HepG2 (cell line): Measurements from ENCODE around the gene AEBP1. TPM values are rescaled to one million over a fixed set of nuclear protein-coding genes. Genes with fewer than 3 reads are reported as not detected.

Experiments
- ATAC-seq: fragments of 200-7000 bp; cut with Tn5 transposase; 3 replicates; pipeline ENCODE4 v1.9.1; 2020; ENCODE audit warnings: mild to moderate bottlenecking, moderate library complexity
- BruUV-seq: library from RNA; stranded (reverse); fragments of 400-500 nt; replicated peaks from 2 replicates; lab custom pipeline; 2021; lab: Mats Ljungman, UMichigan
- CTCF ChIA-PET: fragments of 300-600 bp; formaldehyde crosslinking; extraction: SDS; loops from one replicate; lab custom pipeline; 2021; ENCODE audit warnings: low total read pairs, inconsistent platforms, low intra/inter-chr PET ratio; lab: Yijun Ruan, JAX
- POLR2A ChIA-PET: fragments of 350-600 bp; sonication (Branson Sonifier 250); formaldehyde crosslinking; loops from one replicate; lab custom pipeline; 2020; ENCODE audit warnings: antibody characterized with exemption, inconsistent platforms; lab: Yijun Ruan, JAX
- DNase-seq: peaks from one replicate; pipeline ENCODE4 v3.0.0-alpha.2; 2015; ENCODE audit warnings: low spot score
- FAIRE-seq: peaks from 3 replicates; lab custom pipeline; 2011; peaks lifted over from hg19 to GRCh38; lab: Jason Lieb, UNC
- H2AFZ ChIP-seq: one replicate; pipeline ENCODE4 v1.6.1; 2011; ENCODE audit warnings: low read length, inconsistent platforms
- H3K27ac ChIP-seq: fragments of 300-600 bp; 3 replicates; pipeline ENCODE4 v1.8.0; 2011; ENCODE audit warnings: mixed run types, mild to moderate bottlenecking, mixed read lengths, low read length, inconsistent platforms; ENCODE audit not compliant: insufficient read depth; ENCODE audit errors: extremely low read length
- H3K27me3 ChIP-seq, 2 experiments: fragments of 200-600 bp in 1 of 2; 2 replicates in 1 of 2; 3 replicates in 1 of 2; pipeline versions ENCODE4 v1.6.0 to v1.8.0; 2011; ENCODE audit warnings: low read length in 2 of 2, mild to moderate bottlenecking in 2 of 2, moderate library complexity in 2 of 2, inconsistent platforms in 1 of 2; ENCODE audit not compliant: insufficient read depth in 2 of 2, control insufficient read depth in 1 of 2
- H3K36me3 ChIP-seq, 2 experiments: fragments of 200-600 bp in 1 of 2; replicated peaks in 1 of 2; 2 replicates in 1 of 2; 3 replicates in 1 of 2; pipeline versions ENCODE4 v1.5.1 to v1.8.0; 2011; ENCODE audit warnings: low read length in 2 of 2, inconsistent platforms in 1 of 2; ENCODE audit not compliant: insufficient read depth in 2 of 2, control insufficient read depth in 1 of 2
- H3K4me1 ChIP-seq: 2 replicates; pipeline ENCODE4 v1.5.1; 2012; ENCODE audit warnings: low read length, inconsistent platforms; ENCODE audit not compliant: insufficient read depth
- H3K4me2 ChIP-seq: 2 replicates; pipeline ENCODE4 v1.6.0; 2011; ENCODE audit warnings: low read depth, low read length, inconsistent platforms
- H3K4me3 ChIP-seq, 3 experiments: fragments of 200-600 bp in 1 of 3; sonication (generic), shearing (Covaris generic) in 1 of 3; replicated peaks in 1 of 3; 2 replicates each; pipeline ENCODE4 v1.5.1; 2011 to 2016; ENCODE audit warnings: low read length in 3 of 3, inconsistent platforms in 2 of 3, low read depth in 2 of 3, mild to moderate bottlenecking in 2 of 3, control low read depth in 1 of 3, mixed read lengths in 1 of 3; ENCODE audit not compliant: insufficient read depth in 1 of 3
- H3K79me2 ChIP-seq: one replicate; pipeline ENCODE4 v1.6.1; 2011; ENCODE audit warnings: low read length, inconsistent platforms; ENCODE audit not compliant: insufficient read depth
- H3K9ac ChIP-seq: 2 replicates; pipeline ENCODE4 v1.6.0; 2011; ENCODE audit warnings: mild to moderate bottlenecking, low read depth, low read length, inconsistent platforms; ENCODE audit not compliant: insufficient read depth
- H3K9me3 ChIP-seq: 2 replicates; pipeline ENCODE4 v1.5.1; 2012; ENCODE audit warnings: mild to moderate bottlenecking, low read length
- H4K20me1 ChIP-seq: 2 replicates; pipeline ENCODE4 v1.6.0; 2011; ENCODE audit warnings: inconsistent platforms, mild to moderate bottlenecking, low read length, moderate library complexity; ENCODE audit not compliant: insufficient read depth
- AHR ChIP-seq: IDR thresholded peaks from 2 replicates; pipeline ENCODE4 v1.6.1; 2018; ENCODE audit warnings: missing genetic modification reagents, missing compliant biosample characterization
- FOSL2 ChIP-seq: sonication (generic); formaldehyde crosslinking; IDR thresholded peaks from 2 replicates; pipeline ENCODE4 v1.4.0; 2020; ENCODE audit warnings: missing genetic modification reagents
- ISL2 ChIP-seq: sonication (generic); formaldehyde crosslinking; IDR thresholded peaks from 2 replicates; pipeline ENCODE4 v1.5.0; 2020; ENCODE audit warnings: missing genetic modification reagents
- KAT7 ChIP-seq: IDR thresholded peaks from 2 replicates; pipeline ENCODE4 v1.6.1; 2018; ENCODE audit warnings: borderline replicate concordance, missing compliant biosample characterization
- KLF9 ChIP-seq: IDR thresholded peaks from 2 replicates; pipeline ENCODE4 v1.6.1; 2016; ENCODE audit warnings: low read depth
- NFIB ChIP-seq: sonication (generic); formaldehyde crosslinking; IDR thresholded peaks from 2 replicates; pipeline ENCODE4 v1.9.0; 2021; ENCODE audit warnings: missing genetic modification reagents, mild to moderate bottlenecking, borderline replicate concordance
- NR2C2 ChIP-seq: sonication (generic); formaldehyde crosslinking; IDR thresholded peaks from 2 replicates; pipeline ENCODE4 v1.4.0; 2020; ENCODE audit warnings: missing genetic modification reagents, mild to moderate bottlenecking, moderate library complexity, borderline replicate concordance
- SAFB2 ChIP-seq: sonication (generic); formaldehyde crosslinking; IDR thresholded peaks from 2 replicates; pipeline ENCODE4 v1.5.1; 2020; ENCODE audit warnings: missing genetic modification reagents, low read depth, mild to moderate bottlenecking, borderline replicate concordance
- SALL2 ChIP-seq: sonication (generic); formaldehyde crosslinking; IDR thresholded peaks from 2 replicates; pipeline ENCODE4 v1.8.1; 2023; ENCODE audit warnings: mild to moderate bottlenecking, missing genetic modification reagents, inconsistent platforms
- TAF15 ChIP-seq: fragments of 200-400 bp; formaldehyde crosslinking; IDR thresholded peaks from one replicate; pipeline ENCODE4 v1.6.1; 2018; ENCODE audit warnings: mild to moderate bottlenecking, low read depth, low read length; ENCODE audit not compliant: poor library complexity, severe bottlenecking
- TOPORS ChIP-seq: sonication (generic); formaldehyde crosslinking; IDR thresholded peaks from 2 replicates; pipeline ENCODE4 v1.8.0; 2023; ENCODE audit warnings: mild to moderate bottlenecking, missing genetic modification reagents
- ZFP90 ChIP-seq: sonication (generic); formaldehyde crosslinking; IDR thresholded peaks from 2 replicates; pipeline ENCODE4 v1.8.0; 2022; ENCODE audit warnings: missing genetic modification reagents, mild to moderate bottlenecking, inconsistent platforms, borderline replicate concordance
- ZMAT5 ChIP-seq: sonication (generic); formaldehyde crosslinking; IDR thresholded peaks from 2 replicates; pipeline ENCODE4 v1.5.0; 2020; ENCODE audit warnings: mild to moderate bottlenecking, low read depth, missing genetic modification reagents, borderline replicate concordance
- ZNF230 ChIP-seq: sonication (generic); formaldehyde crosslinking; IDR thresholded peaks from 2 replicates; pipeline ENCODE4 v1.4.0; 2020; ENCODE audit warnings: mild to moderate bottlenecking, missing genetic modification reagents
- ZNF326 ChIP-seq: sonication (generic); formaldehyde crosslinking; IDR thresholded peaks from 2 replicates; pipeline ENCODE4 v1.4.0; 2020; ENCODE audit warnings: missing genetic modification reagents, borderline replicate concordance
- ZNF75D ChIP-seq: sonication (generic); formaldehyde crosslinking; IDR thresholded peaks from 2 replicates; pipeline ENCODE4 v1.8.1; 2023; ENCODE audit warnings: missing genetic modification reagents, mild to moderate bottlenecking, borderline replicate concordance
- WGBS: methylation state at CpG from one replicate; pipeline ENCODE4 v1.1.6; 2017; ENCODE audit warnings: low lambda C conversion rate; 5-methylcytosine and 5-hydroxymethylcytosine counted together
- in situ Hi-C: cut with HindIII; loops from 2 replicates; pipeline ENCODE4 v1.10.0; 2017; ENCODE audit warnings: low pct_unique_long_range_greater_than_20kb; ENCODE audit not compliant: extremely low pct_ligation_motif_present
- intact Hi-C: fragments of 100-400 bp; cut with micrococcal nuclease; formaldehyde crosslinking; loops from one replicate; pipeline ENCODE4 v1.10.0; 2022; ENCODE audit not compliant: unreplicated experiment
- polyA plus RNA-seq, 8 experiments: library from polyadenylated mRNA; depleted of rRNA in 3 of 8; stranded (reverse) in 7 of 8; unstranded in 1 of 8; fragments of >200 nt; fragmentation: Illumina TruSeq in 4 of 8; extraction: Trizol in 4 of 8; gene quantifications; 2 replicates each; pipeline versions ENCODE4 v1.2.1 to v1.2.3, GENCODE V29; 2011 to 2016; ENCODE audit warnings: low read depth in 4 of 8, missing spikeins in 1 of 8, mixed read lengths in 1 of 8; ENCODE audit not compliant: insufficient read depth in 1 of 8
- total RNA-seq, 5 experiments: library from RNA; depleted of rRNA; stranded (reverse); fragments of >200 nt; fragmentation: Illumina TruSeq; extraction: Trizol; gene quantifications; 2 replicates each; pipeline ENCODE4 v1.2.3, GENCODE V29; 2016; ENCODE audit warnings: low read depth in 1 of 5

The AEBP1 gene
- total and polyA plus RNA-seq, 2 of the 13 experiments (the other 11 are each of a cell fraction or from before 2014, with no cell fraction given) = 0.22 to 0.55 TPM

DNA sequence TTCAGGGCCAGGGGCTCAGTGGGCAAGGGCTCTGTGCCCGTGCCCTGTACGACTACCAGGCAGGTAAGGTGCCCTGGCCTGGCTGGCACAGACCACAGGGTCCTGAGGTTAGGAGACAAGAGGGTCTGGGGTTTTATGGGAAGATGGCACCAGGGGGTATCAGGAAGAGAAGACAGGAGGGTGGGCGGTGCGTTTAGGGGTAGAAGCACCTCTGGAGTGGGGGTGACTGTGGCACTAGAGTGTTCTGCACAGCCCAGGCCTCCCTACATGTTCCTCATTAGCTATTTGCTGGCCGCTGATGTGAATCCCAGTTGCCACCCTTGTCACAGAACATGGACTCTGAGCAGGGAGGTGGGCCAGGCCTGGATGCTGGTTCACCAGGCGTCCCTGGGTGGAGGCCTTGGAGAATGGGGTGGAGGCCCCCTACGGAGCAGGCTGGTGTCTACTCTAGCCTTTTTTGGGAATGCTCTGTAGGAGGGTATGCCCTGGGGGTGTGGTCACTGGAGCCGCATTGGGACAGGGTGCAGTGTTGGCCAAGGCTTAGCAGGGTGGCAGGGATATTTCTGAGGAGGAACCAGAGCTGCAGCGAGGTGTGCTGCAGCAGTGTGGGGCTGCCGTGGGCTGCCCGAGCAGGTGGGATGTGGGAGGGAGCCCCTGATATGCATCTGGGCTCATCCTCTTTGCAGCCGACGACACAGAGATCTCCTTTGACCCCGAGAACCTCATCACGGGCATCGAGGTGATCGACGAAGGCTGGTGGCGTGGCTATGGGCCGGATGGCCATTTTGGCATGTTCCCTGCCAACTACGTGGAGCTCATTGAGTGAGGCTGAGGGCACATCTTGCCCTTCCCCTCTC lies 43.8 kb upstream of the AEBP1 start:
- Histone ChIP-seq H3K4me2 (no peak overlapping the region), H3K4me3 (no peak overlapping the region), H3K9me3 (no peaks in the 10 kb centered on the region), H3K27me3 (no peaks in the 10 kb centered on the region), H3K4me1 (peaks cover 31% of the 10 kb centered on the region), H4K20me1 (no peaks in the 10 kb centered on the region), H3K36me3 (peaks cover 26 to 51% of the 10 kb centered on the region in 2 experiments), H2AFZ (no peak overlapping the region), H3K27ac (no peak overlapping the region), H3K79me2 (no peaks in the 10 kb centered on the region), H3K9ac (no peak overlapping the region)
- BruUV-seq = no TSS peak
- FAIRE-seq (no peak), ATAC-seq (no peak), DNase-seq (no peak)
- no peak for TF ChIP-seq FOSL2 (CRISPR knock-in tag)
- no peak for TF ChIP-seq KAT7
- TF ChIP-seq NFIB (CRISPR knock-in tag) = no peak
- TF ChIP-seq TAF15 = no peak
- no peak for TF ChIP-seq ZNF230 (CRISPR knock-in tag)
- TF ChIP-seq NR2C2 (CRISPR knock-in tag) = no peak
- TF ChIP-seq AHR (CRISPR knock-in tag) = no peak
- TF ChIP-seq ZNF326 = no peak
- no peak for TF ChIP-seq ZNF75D (CRISPR knock-in tag)
- TF ChIP-seq ZMAT5 (CRISPR knock-in tag) = no peak
- no peak for TF ChIP-seq SALL2 (CRISPR knock-in tag)
- TF ChIP-seq TOPORS (CRISPR knock-in tag) = no peak
- no peak for TF ChIP-seq ISL2 (CRISPR knock-in tag)
- no peak for TF ChIP-seq SAFB2
- no peak for TF ChIP-seq KLF9 (CRISPR knock-in tag)
- TF ChIP-seq ZFP90 (CRISPR knock-in tag) = no peak
- WGBS = 98% methylated on average over 17 of the region's 21 CpGs
- intact Hi-C loops (no loop called here), in situ Hi-C loops (no loop called here)
- CTCF ChIA-PET = no interaction called here
- POLR2A ChIA-PET = no interaction called here
